Left lung (tissue), 10 donors: Measurements from ENCODE around the gene MICA. TPM values are rescaled to one million over a fixed set of nuclear protein-coding genes. Genes with fewer than 3 reads are reported as not detected.
"Not testable (repeated sequence)": the region's sequence is repeated elsewhere in the genome, so short reads cannot be mapped to it uniquely, and the experiment has no call there.

ENCODE experiments used
- ATAC-seq: fragments of 200-7000 bp; cut with Tn5 transposase; one replicate; pipeline ENCODE4 v1.9.1; 2020; ENCODE audit warnings: moderate library complexity
- DNase-seq, 4 donors: peaks; one replicate each; pipeline ENCODE4 v3.0.0-alpha.2; 2013 to 2020
- H3K27ac ChIP-seq, 2 donors: fragments of 200-600 bp; sonication (generic) in 1 of 2; one replicate each; pipeline versions ENCODE4 v1.5.0 to v1.8.0; 2020 to 2021
- H3K27me3 ChIP-seq, 2 donors: fragments of 200-600 bp; sonication (generic) in 1 of 2; one replicate each; pipeline versions ENCODE4 v1.5.0 to v1.8.0; 2020 to 2021
- H3K36me3 ChIP-seq, 2 donors: fragments of 200-600 bp; sonication (generic) in 1 of 2; one replicate each; pipeline versions ENCODE4 v1.5.0 to v1.8.0; 2020 to 2021
- H3K4me1 ChIP-seq, 2 donors: fragments of 200-600 bp; one replicate each; pipeline ENCODE4 v1.8.0; 2021
- H3K4me3 ChIP-seq, 2 donors: fragments of 200-600 bp; sonication (generic) in 1 of 2; one replicate each; pipeline versions ENCODE4 v1.5.0 to v1.8.0; 2020 to 2021; ENCODE audit warnings: mild to moderate bottlenecking in 1 of 2
- H3K9me3 ChIP-seq, 2 donors: fragments of 200-600 bp; sonication (generic) in 1 of 2; one replicate each; pipeline versions ENCODE4 v1.5.0 to v1.8.0; 2020 to 2021
- intact Hi-C, 2 donors: fragments of 100-400 bp; cut with DNase I; formaldehyde crosslinking; loops; one replicate each; pipeline versions ENCODE4 v1.11.2 to v1.14.2; 2022
- polyA plus RNA-seq, 6 donors: library from polyadenylated mRNA; unstranded; fragments of 120-200 nt; gene quantifications; one replicate each; pipeline ENCODE4 v1.2.1, GENCODE V29; 2013; ENCODE audit not compliant: insufficient read length in 6 of 6
- total RNA-seq, 2 donors: library from RNA; stranded (reverse); fragmentation: NEBNext Ultra II Directional; extraction: Animal tissue kit (Norgen Biotek cat#: 25700); gene quantifications; one replicate each; pipeline ENCODE4 v1.2.1, GENCODE V29; 2021
- TF ChIP-seq, protein P1 (sequence below), 2 donors: fragments of 200-600 bp; sonication (generic) in 1 of 2; IDR thresholded peaks; one replicate each; pipeline versions ENCODE4 v1.5.0 to v1.8.0; 2021; ENCODE audit warnings: antibody characterized with exemption in 2 of 2
- donor health status: DM: no; HTN: yes; CAD: no.
- donor health status: DM: no; HTN: no; CAD: no.

Gene MICA
- total and polyA plus RNA-seq, 8 donors: 10.2 to 30.1 (median 15.6) TPM

DNA sequence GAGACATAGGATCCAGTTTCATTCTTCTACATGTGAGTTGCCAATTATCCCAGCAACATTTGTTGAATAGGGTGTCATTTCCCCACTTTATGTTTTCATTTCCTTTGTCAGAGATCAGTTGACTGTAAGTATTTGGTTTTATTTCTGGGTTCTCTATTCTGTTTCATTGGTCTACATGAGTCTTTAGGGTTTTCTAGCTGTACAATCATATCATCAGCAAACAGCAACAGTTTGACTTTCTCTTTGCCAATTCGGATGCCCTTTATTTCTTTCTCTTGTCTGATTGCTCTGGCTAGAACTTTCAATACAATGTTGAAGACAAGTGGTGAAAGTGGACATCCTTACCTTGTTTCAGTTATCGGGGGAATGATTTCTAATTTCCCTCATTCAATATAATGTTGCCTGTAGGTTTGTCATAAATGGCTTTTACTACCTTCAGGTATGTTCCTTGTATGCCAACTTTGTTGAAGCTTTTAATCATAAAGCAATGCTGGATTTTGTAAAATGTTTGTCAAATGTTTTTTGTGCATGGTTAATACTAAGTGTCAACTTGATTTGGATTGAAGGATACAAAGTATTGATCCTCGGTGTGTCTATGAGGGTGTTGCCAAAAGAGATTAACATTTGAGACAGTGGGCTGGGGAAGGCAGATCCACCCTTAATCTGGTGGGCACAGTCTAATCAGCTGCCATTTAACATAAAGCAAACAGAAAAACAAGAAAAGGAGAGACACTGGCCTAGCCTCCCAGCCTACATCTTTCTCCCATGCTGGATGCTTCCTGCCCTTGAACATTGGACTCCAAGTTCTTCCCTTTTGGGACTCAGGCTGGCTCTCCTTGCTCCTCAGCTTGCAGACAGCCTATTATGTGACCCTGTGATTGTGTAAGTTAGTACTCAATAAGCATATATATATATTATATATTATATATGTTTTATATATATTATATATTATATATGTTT lies 23.3 kb downstream of the MICA start:
- DNase-seq (no peak), ATAC-seq (no peak)
- Histone ChIP-seq H3K4me3 (no peak overlapping the region), H3K36me3 (no peaks in the 10 kb centered on the region), H3K27me3 (no peaks in the 10 kb centered on the region), H3K27ac (no peak overlapping the region), H3K4me1 (no peaks in the 10 kb centered on the region), H3K9me3 (no peaks in the 10 kb centered on the region)
- TF ChIP-seq, protein P1, sequence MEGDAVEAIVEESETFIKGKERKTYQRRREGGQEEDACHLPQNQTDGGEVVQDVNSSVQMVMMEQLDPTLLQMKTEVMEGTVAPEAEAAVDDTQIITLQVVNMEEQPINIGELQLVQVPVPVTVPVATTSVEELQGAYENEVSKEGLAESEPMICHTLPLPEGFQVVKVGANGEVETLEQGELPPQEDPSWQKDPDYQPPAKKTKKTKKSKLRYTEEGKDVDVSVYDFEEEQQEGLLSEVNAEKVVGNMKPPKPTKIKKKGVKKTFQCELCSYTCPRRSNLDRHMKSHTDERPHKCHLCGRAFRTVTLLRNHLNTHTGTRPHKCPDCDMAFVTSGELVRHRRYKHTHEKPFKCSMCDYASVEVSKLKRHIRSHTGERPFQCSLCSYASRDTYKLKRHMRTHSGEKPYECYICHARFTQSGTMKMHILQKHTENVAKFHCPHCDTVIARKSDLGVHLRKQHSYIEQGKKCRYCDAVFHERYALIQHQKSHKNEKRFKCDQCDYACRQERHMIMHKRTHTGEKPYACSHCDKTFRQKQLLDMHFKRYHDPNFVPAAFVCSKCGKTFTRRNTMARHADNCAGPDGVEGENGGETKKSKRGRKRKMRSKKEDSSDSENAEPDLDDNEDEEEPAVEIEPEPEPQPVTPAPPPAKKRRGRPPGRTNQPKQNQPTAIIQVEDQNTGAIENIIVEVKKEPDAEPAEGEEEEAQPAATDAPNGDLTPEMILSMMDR (IDR thresholded peaks at IDR 0.05): no peak
- intact Hi-C loops: no loop called here

DNA sequence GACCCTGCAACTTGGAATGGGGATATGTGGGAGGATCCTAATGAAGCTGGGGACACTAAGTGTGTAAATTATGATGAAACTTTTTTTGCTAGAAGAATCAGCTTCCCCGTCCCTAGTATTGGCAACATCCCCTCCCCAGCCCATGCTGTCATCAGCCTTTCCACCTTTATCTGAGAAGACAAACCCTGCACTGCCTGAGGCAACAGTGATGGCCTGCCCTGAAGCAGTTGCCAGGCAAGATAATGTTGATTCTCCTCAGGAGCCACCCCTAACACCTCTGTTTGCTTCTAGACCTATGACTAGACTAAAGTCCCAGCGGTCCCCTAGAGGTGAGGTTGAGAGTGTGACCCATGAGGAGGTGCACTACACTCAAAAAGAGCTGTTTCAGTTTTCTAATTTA lies 27.1 kb downstream of the MICA start:
- no peaks in the 10 kb centered on the region for H3K36me3 ChIP-seq
- no peak overlapping the region for H3K27ac ChIP-seq
- no peaks in the 10 kb centered on the region for H3K27me3 ChIP-seq
- intact Hi-C loops: no loop called here
- H3K4me1 ChIP-seq: no peaks in the 10 kb centered on the region
- TF ChIP-seq, protein P1 (IDR thresholded peaks at IDR 0.05): no peak
- no peak overlapping the region for H3K4me3 ChIP-seq
- ATAC-seq (no peak), DNase-seq (no peak)
- no peaks in the 10 kb centered on the region for H3K9me3 ChIP-seq

DNA sequence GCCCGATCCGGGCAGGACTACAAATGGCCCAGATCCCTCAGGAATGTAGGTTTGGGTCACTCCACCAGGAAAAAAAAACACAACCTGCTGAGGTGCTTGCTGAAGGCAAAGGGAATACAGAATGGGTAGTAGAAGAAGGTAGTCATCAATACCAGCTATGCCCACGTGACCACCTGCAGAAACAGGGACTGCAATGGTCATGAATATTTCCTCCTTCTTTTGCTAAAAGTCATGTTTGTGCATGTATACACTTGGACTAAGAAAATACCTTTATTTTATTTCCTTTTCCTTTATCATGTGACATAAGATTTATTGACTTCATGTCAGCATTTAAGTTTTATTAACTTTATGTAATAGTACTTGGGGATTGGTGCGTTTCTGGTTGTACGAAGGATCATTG lies 31.7 kb downstream of the MICA start:
- DNase-seq, intact Hi-C loops, H3K4me3 ChIP-seq, H3K4me1 ChIP-seq, H3K36me3 ChIP-seq, ATAC-seq, H3K27me3 ChIP-seq, H3K27ac ChIP-seq: not testable (repeated sequence)
- H3K9me3 ChIP-seq: peaks cover 0 to 10% of the 10 kb centered on the region in 2 donors

DNA sequence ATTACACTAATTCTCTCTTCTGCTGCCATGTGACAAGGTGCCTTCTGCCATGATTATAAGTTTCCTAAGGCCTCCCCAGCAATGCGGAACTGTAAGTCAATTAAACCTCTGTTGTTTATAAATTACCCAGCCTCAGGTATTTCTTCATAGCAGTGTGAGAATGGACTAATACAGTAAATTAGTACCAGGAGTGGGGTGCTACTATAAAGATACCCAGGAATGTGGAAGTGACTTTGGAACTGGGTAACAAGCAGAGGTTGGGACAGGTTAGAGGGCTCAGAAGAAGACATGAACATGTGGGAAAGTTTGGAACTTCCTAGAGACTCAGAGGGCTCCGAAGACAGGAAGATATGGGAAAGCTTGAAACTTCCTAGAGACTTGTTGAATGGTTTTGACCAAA lies 34.8 kb downstream of the MICA start:
- Histone ChIP-seq H3K36me3 (no peaks in the 10 kb centered on the region), H3K4me3 (no peak overlapping the region), H3K9me3 (peaks cover 0 to 10% of the 10 kb centered on the region in 2 donors), H3K27me3 (peaks cover 0 to 18% of the 10 kb centered on the region in 2 donors), H3K4me1 (peaks cover 0 to 5% of the 10 kb centered on the region in 2 donors), H3K27ac (no peak overlapping the region)
- no peak for DNase-seq
- ATAC-seq: no peak
- TF ChIP-seq, protein P1 (IDR thresholded peaks at IDR 0.05): no peak
- intact Hi-C loops: no loop called here

DNA sequence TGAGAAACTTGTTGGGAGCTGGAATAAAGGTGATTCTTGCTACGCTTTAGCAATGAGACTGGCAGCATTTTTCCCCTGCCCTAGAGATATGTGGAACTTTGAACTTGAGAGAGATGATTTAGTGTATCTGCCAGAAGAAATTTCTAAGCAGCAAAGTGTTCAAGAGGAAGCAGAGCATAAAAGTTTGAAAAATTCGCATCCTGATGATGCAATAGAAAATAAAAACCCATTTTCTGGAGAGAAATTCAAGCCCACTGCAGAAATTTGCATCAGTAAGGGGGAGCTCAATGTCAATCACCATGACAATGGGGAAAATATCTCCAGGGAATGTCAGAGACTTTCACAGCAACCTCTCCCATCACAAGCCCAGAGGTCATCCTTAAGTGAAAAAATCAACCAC lies 35.3 kb downstream of the MICA start:
- H3K27ac ChIP-seq: no peak overlapping the region
- no peaks in the 10 kb centered on the region for H3K36me3 ChIP-seq
- H3K9me3 ChIP-seq: peaks cover 0 to 10% of the 10 kb centered on the region in 2 donors
- H3K4me1 ChIP-seq: peaks cover 0 to 5% of the 10 kb centered on the region in 2 donors
- ATAC-seq (no peak), DNase-seq (no peak)
- intact Hi-C loops: no loop called here
- no peak overlapping the region for H3K4me3 ChIP-seq
- peaks cover 0 to 18% of the 10 kb centered on the region in 2 donors for H3K27me3 ChIP-seq
- TF ChIP-seq, protein P1 (IDR thresholded peaks at IDR 0.05): no peak
